GM20431 (cell line): ENCODE results near the gene DUSP19.

Experiments used
- in situ Hi-C: fragments of 300-500 bp; cut with MseI, MboI; formaldehyde crosslinking; loops from one replicate; pipeline ENCODE4 v1.15.0; 2020; ENCODE audit warnings: low sequenced_read_pairs; ENCODE audit not compliant: unreplicated experiment

Gene DUSP19

DNA sequence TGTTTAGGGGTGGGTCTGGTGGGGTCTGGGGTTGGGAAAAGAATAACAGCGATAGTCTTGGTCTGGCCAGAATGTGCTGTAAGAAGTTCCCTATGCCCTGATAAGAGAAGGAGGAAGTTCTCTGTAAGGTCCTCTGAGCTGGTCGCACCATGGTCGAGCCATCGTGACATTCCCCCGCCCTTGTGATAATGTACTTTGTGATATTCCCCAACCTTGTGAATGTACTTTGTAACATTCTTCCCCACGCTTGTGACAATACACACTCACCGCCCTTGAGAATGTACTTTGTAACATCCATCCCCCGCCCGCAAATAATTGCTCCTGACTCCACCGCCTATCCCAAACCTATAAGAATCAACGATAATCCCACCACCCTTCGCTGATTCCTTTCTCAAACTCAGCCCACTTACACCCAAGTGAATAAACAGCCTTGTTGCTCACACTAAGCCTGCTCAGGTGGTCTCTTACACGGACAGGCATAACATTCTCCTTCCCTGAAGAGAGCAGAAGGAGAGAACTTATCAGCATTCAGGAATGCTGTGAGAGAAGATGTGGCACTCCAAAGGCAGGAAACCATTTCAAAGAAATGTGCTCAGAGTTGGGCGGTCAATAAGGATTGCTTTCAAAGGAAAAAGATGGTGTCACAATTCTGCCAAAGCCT, 17.8 kb upstream of the DUSP19 start:
- in situ Hi-C loops = no loop called here

DNA sequence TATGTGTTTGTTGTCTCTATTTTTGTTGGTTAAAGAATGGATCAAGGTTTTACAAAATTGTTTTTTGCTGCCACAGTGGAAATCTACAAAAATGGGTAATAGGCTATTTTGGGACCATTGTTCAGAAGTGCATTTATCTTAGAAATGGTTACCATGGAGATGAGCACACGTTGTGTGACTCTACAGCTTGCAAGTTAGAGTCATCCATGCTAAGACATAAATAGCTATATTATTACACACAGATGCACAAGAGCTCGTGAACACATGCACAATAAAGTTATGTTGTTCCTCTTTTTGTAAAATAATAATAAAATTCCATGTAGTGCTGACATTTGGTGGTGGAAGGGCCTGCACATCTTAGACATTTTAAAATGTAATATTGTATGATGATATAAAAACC, 15.5 kb upstream of the DUSP19 start:
- in situ Hi-C loops = no loop called here

DNA sequence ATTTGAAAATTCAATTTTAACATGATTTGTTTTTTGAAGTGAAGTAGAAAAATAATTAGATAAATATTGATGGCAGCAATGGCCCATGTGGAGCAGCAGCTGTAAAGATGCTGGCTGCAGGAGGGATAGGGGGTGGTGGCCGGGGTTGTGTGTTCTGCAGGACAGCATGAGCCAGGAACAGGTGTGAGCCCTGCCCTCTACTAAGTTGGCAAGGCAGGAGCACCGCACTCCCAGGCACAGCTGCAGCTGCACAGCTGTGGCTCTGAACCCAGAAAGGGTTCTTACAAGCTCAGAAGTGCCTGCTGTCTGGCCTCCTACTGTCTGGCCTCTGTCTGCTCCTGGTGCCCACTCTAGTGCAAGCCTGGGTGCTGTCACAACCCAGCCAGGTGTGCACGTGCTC, 10.0 kb upstream of the DUSP19 start:
- in situ Hi-C loops = no loop called here

DNA sequence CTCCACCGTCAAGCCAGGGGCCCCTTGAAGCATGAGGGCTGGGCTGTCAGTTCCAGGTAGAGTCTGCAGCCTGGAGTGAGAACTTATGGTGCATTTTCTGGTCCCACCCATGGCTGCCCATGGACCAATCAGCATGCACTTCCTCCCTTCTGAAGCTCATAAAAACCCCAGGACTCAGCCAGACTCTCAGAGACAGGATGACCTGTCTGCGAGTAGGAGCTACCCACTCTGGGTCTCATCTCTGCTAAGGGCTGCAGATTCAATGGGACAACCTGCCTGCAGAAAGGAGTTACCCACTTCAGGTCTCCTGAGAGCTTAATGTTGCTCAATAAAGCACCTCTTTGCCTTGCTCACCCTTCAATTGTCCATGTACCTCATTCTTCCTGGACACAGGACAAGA, 9.4 kb upstream of the DUSP19 start:
- in situ Hi-C loops = no loop called here

DNA sequence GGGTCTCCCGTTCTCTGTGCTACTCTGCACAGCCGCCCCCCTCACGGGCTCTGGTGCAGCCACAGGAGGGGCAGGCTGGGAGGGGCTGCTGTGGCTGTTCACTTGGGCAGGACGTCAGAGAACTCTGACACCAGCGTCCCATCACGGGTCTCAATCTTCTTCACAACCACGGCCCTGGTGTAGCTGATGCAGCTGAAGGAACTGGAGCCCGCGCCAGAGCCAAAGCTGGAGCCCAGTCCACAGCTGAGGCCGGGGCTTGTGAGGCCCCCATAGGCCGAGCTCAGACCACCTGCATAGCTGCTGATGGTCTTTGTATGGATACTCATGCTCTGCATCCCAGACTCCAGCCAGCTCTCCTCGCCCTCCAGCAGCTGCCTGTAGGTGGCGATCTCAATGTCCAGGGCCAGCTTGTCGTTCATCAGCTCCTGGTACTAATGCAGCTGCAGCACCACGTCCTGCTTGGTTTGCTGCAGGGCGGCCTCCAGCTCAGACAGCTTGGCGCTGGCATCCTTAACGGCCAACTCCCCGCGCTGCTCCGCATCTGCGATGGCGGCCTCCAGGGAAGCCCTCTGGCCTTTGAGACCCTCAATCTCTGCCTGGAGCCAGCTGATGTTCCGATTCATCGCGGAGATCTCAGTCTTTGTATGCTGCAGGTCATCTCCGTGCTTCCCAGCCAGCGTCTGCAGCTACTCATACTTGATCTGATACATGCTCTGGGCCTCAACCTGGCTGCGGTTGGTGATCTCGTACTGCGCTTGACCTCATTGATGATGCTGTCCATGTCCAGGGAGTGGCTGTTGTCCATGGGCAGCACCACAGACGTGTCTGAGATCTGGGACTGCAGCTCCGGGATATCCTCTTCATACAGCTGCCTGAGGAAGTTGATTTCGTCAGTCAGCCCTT, 7.4 kb upstream of the DUSP19 start:
- in situ Hi-C loops = no loop called here

DNA sequence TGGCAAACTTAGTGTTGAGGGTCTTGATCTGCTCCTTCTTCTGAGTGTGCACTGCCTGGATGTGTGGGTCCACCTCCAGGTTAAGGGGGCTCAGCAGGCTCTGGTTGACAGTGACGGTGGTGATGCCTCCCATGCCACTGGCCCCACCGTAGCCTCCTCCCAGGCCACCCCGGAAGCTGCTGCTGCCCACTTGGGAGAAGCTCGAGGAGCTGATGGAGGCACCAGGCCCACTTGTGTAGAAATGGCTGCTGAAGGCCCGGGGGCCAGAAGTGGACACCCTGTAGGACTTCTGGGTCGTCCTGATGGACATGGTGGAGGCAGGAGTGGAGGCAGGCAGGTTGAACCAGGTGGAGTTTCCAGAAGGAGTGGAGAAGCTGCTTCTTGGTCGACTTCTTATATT, 6.4 kb upstream of the DUSP19 start:
- in situ Hi-C loops = no loop called here

DNA sequence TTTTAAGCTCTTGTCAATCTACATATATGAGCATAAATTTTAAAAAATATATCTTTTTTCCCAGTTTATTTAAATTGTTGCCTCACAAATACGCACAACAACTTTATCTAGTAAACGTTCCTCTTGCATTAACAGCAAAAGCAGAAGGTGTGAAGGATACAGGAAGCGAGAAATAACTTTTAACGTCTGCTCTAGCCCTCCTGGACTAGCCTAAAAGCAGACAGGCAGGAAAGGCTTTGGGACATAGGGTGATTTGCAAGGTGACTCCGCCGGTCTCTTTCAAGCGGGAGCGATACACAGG, 434 bp upstream of the DUSP19 start:
- in situ Hi-C loops = no loop called here

DNA sequence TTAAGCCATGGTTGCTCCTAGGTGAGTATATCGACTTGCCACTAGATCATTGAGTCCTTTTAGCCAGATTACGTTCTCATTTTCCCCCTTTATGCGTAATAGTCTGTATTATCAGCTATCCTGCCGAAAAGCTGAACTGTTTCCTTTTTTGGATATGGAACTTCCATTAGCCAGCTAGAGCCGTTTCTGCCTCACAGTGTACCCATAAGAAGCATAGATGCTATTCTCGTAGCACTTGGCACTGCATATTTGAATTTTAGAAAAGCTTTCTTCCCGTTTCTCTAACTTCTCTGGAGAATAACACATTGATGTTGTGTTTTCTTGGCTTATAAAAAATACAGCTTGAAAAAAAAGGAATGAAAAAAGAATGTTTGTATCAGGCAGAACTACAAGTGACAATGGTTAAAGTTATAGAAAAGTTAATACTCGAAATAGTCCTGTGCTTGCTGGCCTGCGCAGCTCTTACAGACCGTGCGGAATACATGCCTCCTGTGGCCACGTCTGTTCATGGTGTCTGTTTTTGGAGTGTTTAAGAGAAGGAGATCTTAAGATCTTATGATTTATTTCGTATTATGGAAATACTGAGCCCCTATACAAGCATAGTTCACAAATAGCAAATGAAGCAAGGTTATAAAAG, 710 bp downstream of the DUSP19 start:
- in situ Hi-C loops = no loop called here

DNA sequence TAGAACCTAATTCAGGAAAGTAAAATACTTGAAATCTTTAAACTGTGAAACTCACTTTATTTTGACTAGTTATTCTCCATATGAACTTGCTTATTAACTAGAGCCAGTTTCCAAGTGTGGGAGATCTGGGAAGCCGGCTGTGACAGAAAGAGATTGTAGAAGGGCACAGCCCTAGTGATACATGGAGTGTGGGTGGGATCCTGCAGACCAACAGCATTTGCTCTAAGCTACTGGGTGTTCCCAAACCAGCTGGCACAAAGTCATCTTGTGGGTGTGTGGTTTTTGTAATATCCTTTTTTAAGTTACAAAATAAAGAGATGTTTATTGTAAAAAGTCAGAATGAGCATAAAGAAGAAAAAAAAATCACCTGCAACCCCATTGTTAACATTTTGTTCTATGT, 3.4 kb downstream of the DUSP19 start:
- in situ Hi-C loops = no loop called here

DNA sequence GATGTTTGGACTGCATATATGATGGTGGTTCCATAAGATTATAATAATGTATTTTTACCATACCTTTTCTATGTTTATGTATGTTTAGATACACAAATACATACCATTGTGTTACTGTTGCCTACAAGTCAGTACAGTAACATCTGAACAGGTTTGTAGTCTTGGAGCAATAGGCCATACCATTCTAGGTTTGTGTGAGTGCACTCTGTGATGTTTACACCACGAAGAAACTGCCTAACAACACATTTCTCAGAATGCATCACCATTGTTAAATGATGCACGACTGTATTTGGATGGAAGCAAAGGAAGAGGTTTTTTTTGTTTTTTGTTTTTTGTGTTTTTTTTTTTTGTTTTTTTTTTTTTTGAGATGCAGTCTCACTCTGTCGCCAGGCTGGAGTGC, 9.5 kb downstream of the DUSP19 start:
- in situ Hi-C loops = no loop called here

DNA sequence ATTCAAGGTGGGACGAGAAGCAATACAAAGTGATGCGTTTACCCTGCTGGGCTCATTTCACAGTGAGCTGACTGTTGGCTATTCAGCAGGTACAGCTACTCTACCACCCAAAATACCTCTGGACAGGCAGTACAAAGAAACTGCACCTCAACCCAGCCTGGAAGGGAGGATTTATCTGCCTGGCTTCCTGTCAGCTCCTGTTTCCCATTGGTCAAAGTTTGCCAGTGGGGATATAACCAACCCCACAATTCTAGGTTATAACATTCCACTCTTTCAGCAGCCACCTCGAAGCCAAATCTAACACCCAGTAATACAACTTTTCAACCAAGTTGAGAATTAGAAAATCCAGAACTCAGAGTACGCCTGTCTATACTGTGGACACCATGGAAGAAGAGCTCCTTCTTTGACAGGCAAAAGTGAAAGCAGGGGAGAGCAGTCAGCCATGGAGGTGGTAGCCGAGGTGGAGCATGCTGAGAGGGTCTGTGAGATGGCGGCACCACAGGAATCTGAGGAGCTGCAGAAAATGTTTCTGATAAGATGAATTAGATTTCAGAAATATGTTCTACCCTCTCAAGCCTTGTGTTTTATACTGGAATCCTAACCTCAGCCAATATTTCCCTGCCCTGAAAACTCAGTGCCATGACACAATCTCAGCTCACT, 10.8 kb downstream of the DUSP19 start:
- in situ Hi-C loops = no loop called here

DNA sequence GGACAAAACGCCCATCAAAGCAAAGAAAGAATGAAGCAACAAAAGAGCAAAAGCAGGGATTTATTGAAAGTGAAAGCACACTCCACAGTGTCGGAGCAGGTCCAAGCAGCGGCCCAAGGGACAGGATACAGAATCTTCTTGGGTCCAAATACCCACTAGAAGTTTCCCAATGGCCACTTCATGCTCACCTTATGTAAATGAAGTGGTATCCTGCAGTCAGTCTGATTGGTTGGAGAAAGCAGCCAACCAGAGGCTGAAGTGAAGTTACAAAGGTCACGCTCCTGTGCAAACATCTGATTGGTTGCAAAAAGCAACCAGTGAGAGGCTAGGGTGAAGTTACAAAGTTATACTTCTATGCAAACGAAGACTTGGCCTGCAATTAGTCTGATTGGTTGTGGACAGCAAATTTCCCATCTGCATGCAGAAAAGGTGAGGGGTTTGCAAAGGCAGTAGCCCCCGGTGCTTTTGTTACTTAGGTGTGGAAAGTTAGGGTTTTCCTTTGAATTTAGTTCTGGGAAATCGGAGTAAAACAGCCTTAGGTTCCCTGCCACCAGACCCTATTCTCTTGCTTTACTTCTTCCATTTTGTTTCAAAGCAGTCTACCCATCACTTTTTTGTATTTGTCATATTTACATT, 12.9 kb downstream of the DUSP19 start:
- in situ Hi-C loops = no loop called here

DNA sequence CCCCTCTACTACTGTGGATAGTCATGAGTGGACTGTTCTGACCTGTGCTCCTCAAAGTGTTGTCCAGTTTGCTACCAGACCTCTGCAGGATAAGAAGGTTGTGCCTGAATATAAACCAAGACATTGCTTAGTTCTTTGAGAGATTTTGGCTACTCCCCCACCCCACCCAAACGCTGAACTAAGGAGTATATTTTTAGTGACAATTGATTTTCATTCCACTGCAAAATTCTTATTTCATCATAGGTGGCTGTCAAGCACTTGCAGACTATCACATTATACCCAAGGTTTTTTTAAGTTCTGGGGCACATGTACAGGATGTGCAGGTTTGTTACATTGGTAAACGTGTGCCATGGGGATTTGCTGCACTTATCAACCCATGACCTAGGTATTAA, 13.4 kb downstream of the DUSP19 start:
- in situ Hi-C loops = no loop called here

DNA sequence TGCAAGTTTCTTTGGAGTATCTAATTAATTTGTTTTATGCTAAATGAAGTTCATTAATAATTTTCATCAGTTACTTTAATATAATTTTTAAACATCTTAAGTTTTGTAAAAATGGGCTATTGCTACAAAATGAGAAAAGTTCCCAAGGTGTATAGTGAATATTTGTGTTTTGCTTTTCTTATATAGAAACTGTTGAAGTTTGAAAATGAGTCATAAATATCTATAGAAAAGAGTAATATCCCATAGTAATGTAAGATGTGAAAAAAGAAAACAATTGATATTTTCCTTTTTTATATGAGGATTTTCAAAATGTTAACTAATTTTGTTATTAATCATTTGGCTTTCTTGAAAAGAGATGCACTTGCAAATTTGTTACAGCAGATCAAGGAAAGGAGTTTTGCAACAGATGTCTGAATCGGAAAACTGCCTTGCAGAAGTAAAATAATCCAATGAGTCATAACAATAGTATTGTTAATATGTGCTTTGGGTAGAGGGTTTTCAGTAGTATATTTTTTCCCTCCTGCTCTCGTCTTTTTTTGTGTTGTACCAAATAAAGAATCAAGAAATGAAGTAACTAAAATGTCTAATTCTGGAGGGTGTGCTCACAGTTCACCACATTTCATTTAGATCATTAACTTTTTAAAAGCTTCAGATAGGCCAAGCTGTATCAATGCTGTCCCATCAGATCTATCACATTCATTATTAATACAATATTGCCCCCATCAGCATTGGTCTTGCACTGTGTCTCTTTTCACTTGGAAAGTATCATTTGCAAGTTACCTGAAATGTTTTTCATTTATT, 15.5 kb downstream of the DUSP19 start:
- in situ Hi-C loops = no loop called here

DNA sequence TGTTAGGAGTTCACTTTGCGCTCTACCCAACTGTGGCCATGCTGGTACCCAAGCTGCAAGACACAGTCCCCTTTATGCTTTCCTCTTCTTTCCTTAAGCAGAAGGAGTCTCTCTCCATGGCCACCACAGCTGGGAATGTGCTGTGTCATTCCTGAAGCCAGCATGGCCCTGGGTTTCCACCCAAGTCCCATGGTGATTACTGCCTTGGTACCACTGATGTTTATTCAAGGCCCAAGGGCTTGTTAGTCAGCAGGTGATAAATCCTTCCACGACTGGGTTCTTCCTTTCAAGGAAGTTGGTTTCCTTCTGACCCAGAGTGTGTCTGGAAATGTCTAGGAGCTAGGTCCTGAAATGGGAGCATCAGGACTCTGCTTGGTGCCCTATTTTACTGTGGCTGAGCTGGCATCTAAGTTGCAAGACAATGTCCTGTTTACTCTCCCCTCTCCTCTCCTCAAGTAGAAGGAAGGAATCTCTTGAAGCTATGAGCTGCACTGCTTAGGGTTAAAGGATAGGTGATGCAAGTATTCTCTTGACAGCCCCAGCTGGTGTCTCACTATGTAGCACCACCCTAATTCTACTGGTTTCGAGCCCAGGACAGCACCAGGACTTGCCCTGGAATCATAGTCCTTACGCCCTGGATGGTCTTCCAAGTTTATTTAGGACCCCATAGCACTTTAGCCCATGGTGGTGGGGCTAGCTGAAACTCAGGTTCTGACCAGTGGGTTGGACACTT, 27.0 kb downstream of the DUSP19 start:
- in situ Hi-C loops = no loop called here

DNA sequence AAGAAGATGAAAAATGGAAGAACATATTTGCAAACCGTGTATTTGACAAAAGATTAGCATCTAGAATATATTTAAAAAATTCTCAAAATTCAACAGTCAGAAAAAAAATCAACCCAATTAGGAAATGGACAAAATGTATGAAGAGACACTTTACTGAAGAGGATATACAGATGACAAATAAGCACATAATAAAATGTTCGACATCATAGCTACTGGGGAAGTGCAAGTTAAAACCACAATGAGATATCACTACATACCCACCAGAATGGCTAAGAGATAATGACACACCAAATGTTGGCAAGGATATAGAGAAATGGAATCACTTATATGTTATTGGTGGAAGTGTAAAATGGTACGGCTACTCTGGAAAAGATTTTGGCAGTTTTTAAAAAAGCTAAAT, 34.0 kb downstream of the DUSP19 start:
- in situ Hi-C loops = no loop called here

DNA sequence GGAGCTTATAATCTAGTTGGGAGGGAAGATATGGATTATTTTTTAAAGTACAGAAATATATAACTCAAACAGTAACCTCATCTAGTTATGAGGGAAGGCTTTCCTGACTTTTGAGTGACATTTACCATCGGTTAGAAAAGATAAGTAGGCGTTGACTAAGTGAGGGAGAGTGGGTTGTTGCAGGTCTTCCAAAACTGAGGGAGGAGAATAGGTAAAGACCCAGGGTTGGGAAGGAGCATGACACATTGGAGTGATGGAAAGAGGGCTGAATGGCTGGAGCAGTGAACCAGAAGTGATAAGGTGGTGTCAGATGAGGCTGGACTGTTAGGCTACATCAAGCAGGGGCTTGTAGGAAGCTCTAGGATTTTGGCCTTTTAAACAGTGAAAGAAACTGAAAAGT, 35.1 kb downstream of the DUSP19 start:
- in situ Hi-C loops = no loop called here

DNA sequence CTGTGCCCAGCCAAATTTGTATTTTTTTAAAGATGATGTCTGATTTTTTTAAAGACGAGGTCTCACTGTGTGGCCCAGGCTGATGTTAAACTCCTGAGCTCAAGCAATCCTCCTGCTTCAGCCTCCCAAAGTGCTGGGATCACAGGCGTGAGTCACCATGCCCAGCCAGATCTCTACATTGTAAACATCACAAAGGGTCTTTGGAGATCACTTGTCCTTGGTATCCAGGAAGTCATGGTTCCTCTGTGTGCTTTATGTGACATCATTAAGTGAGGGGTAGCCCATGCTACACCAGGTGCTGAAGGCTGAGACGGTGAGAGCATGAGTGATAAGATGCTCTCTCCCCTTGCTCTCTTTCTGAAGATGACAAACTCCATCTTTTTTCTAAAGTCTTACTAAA, 38.7 kb downstream of the DUSP19 start:
- in situ Hi-C loops = no loop called here
